ENCODE measurements around the gene EPHB1.

Gene EPHB1

GRCh38 chr3:135161425-135161824, 366.4 kb downstream of the EPHB1 start:
- TF ChIP-seq, protein P1, sequence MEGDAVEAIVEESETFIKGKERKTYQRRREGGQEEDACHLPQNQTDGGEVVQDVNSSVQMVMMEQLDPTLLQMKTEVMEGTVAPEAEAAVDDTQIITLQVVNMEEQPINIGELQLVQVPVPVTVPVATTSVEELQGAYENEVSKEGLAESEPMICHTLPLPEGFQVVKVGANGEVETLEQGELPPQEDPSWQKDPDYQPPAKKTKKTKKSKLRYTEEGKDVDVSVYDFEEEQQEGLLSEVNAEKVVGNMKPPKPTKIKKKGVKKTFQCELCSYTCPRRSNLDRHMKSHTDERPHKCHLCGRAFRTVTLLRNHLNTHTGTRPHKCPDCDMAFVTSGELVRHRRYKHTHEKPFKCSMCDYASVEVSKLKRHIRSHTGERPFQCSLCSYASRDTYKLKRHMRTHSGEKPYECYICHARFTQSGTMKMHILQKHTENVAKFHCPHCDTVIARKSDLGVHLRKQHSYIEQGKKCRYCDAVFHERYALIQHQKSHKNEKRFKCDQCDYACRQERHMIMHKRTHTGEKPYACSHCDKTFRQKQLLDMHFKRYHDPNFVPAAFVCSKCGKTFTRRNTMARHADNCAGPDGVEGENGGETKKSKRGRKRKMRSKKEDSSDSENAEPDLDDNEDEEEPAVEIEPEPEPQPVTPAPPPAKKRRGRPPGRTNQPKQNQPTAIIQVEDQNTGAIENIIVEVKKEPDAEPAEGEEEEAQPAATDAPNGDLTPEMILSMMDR (IDR thresholded peaks at IDR 0.05; ENCODE audit: extremely low read depth, missing control alignments) = no peak
- DNase-seq (ENCODE audit: low spot score) = no peak

GRCh38 chr3:135163701-135164100, 368.6 kb downstream of the EPHB1 start:
- TF ChIP-seq, protein P1 (IDR thresholded peaks at IDR 0.05; ENCODE audit: extremely low read depth, missing control alignments) = no peak

DNA sequence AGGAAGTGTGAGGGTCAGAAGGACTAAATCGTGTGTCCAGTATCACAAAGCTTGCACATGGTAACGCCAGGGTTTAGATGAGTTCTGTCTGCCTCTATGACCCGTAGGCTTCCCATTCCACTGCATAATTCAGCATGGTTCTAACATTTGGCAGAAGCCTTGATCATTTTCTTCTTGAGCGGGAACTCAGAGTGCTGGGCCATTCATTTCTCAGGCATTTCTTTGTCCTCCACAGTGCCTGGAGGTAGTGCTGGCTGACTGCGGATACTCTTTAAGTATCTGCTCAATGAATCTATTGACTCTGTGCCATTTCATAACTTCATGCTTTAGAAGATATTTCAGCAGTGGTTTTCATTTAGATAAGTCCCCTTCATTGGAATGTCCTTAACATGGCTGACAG, 370.2 kb downstream of the EPHB1 start:
- TF ChIP-seq, protein P1 (IDR thresholded peaks at IDR 0.05; ENCODE audit: extremely low read depth, missing control alignments) = no peak
- DNase-seq (ENCODE audit: low spot score) = no peak

More at GRCh38 chr3:135163701-135164100, 368.6 kb downstream of the EPHB1 start:
- no peak for DNase-seq (ENCODE audit: low spot score)

GRCh38 chr3:135166266-135166825, 371.3 kb downstream of the EPHB1 start:
- TF ChIP-seq, protein P1 (IDR thresholded peaks at IDR 0.05; ENCODE audit: extremely low read depth, missing control alignments) = no peak

GRCh38 chr3:135168822-135169221, 373.8 kb downstream of the EPHB1 start:
- TF ChIP-seq, protein P1 (IDR thresholded peaks at IDR 0.05; ENCODE audit: extremely low read depth, missing control alignments) = no peak

More at GRCh38 chr3:135166266-135166825, 371.3 kb downstream of the EPHB1 start:
- no peak for DNase-seq (ENCODE audit: low spot score)

DNA sequence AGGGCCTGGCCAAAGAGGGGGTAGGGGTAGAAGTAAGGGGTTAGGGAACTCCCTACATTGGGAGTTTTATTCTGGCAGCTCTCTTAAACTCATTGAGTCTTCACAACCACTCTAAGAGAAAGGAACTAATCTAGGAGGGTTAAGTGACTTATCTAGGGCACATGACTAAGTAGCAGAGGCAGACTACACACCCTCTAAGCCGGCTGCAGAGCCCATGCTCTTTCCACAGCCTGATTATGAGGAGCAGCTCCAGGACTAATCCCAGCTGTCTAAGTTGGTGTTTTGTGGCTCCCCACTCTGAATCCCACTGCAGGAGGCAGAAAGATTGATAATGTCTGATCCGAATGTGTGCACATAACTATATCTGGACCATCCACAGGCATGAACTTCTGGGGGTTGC, 374.6 kb downstream of the EPHB1 start:
- TF ChIP-seq, protein P1 (IDR thresholded peaks at IDR 0.05; ENCODE audit: extremely low read depth, missing control alignments) = no peak

More at GRCh38 chr3:135168822-135169221, 373.8 kb downstream of the EPHB1 start:
- DNase-seq (ENCODE audit: low spot score) = no peak

GRCh38 chr3:135170732-135171131, 375.7 kb downstream of the EPHB1 start:
- TF ChIP-seq, protein P1 (IDR thresholded peaks at IDR 0.05; ENCODE audit: extremely low read depth, missing control alignments) = no peak

More for the DNA sequence above, 374.6 kb downstream of the EPHB1 start:
- DNase-seq (ENCODE audit: low spot score) = no peak

More at GRCh38 chr3:135170732-135171131, 375.7 kb downstream of the EPHB1 start:
- no peak for DNase-seq (ENCODE audit: low spot score)

Measured in GM20000 (cell line).